Measurements from ENCODE around the gene SLC39A2. TPM values are rescaled to one million over a fixed set of nuclear protein-coding genes. Genes with fewer than 3 reads are reported as not detected.
"Not testable (repeated sequence)": the region's sequence is repeated elsewhere in the genome, so short reads cannot be mapped to it uniquely, and the experiment has no call there.

SLC39A2 gene
- total RNA-seq, 4 donors from 2014 or later = not detected

- Histone ChIP-seq H3K36me3 (no peaks in the 10 kb centered on the region), H3K4me3 (no peak overlapping the region), H3K27ac (no peak overlapping the region), H3K9me3 (no peaks in the 10 kb centered on the region), H3K27me3 (no peaks in the 10 kb centered on the region), H3K4me1 (no peaks in the 10 kb centered on the region)
- WGBS, 2 donors = 73 to 82% methylated on average over 14 of the region's 14 CpGs
- TF ChIP-seq EP300 (IDR thresholded peaks at IDR 0.05) (no peak), CTCF (IDR thresholded peaks at IDR 0.05) (no peak), POLR2A (IDR thresholded peaks at IDR 0.05) (no peak)
- no peak for DNase-seq (ENCODE audit: low spot score in 2 of 2)
These were observed 4.8 kb downstream of the SLC39A2 start for GRCh38 chr14:21003788-21004346.

- not testable (repeated sequence) for H3K27me3 ChIP-seq; H3K36me3 ChIP-seq; DNase-seq (ENCODE audit: low spot score in 2 of 2); H3K9me3 ChIP-seq; H3K4me1 ChIP-seq; H3K4me3 ChIP-seq; H3K27ac ChIP-seq
- 72% methylated on average over 3 of the region's 3 CpGs for WGBS, 2 donors
These were observed 10.6 kb downstream of the SLC39A2 start for GRCh38 chr14:21009721-21010120.

- peaks cover 0 to 19% (median 4%) of the 10 kb centered on the region in 4 donors for H3K4me1 ChIP-seq
- H3K36me3 ChIP-seq = peaks cover 0 to 2% (median 0%) of the 10 kb centered on the region in 3 donors
- no peak for DNase-seq (ENCODE audit: low spot score in 2 of 2)
- no peaks in the 10 kb centered on the region for H3K27me3 ChIP-seq
- H3K9me3 ChIP-seq = no peaks in the 10 kb centered on the region
- WGBS, 2 donors = 67 to 71% methylated on average over 1 of the region's 1 CpG
- H3K27ac ChIP-seq = no peak overlapping the region
- H3K4me3 ChIP-seq = no peak overlapping the region
- TF ChIP-seq CTCF (IDR thresholded peaks at IDR 0.05) (no peak), POLR2A (IDR thresholded peaks at IDR 0.05) (no peak), EP300 (IDR thresholded peaks at IDR 0.05) (no peak)
These were observed 12.0 kb downstream of the SLC39A2 start for GRCh38 chr14:21011136-21011535.

GRCh38 chr14:21014761-21015190 is 15.7 kb downstream of the SLC39A2 start:
- 0% methylated on average over 4 of the region's 4 CpGs for WGBS, 2 donors
- peak; percentile 78 to 95 for DNase-seq (ENCODE audit: low spot score in 2 of 2)
- H3K36me3 ChIP-seq = peaks cover 0 to 38% (median 0%) of the 10 kb centered on the region in 3 donors

GRCh38 chr14:21015312-21015711 is 16.2 kb downstream of the SLC39A2 start:
- Histone ChIP-seq H3K9me3 (no peaks in the 10 kb centered on the region), H3K4me3 (no peak overlapping the region), H3K27ac (peak overlapping the region in 2 of 4 donors; percentile 32 to 61), H3K27me3 (no peaks in the 10 kb centered on the region), H3K4me1 (peaks cover 0 to 54% (median 4%) of the 10 kb centered on the region in 4 donors), H3K36me3 (peaks cover 0 to 44% (median 2%) of the 10 kb centered on the region in 3 donors)
- DNase-seq (ENCODE audit: low spot score in 2 of 2) = no peak
- TF ChIP-seq CTCF (IDR thresholded peaks at IDR 0.05) (no peak), EP300 (IDR thresholded peaks at IDR 0.05) (no peak), POLR2A (IDR thresholded peaks at IDR 0.05) (no peak)
- 50 to 55% methylated on average over 6 of the region's 6 CpGs for WGBS, 2 donors

More at GRCh38 chr14:21014761-21015190, 15.7 kb downstream of the SLC39A2 start:
- Histone ChIP-seq H3K9me3 (no peaks in the 10 kb centered on the region), H3K4me3 (no peak overlapping the region), H3K27ac (peak overlapping the region in 1 of 4 donors; percentile 61), H3K27me3 (no peaks in the 10 kb centered on the region), H3K4me1 (peaks cover 0 to 50% (median 4%) of the 10 kb centered on the region in 4 donors)
- TF ChIP-seq POLR2A (IDR thresholded peaks at IDR 0.05) (peak in 1 of 2 donors; percentile 19), CTCF (IDR thresholded peaks at IDR 0.05) (peak; percentile 90 to 97 (median 94)), EP300 (IDR thresholded peaks at IDR 0.05) (peak in 1 of 2 donors; percentile 72)

All from tibial nerve (tissue), 4 donors.